A549 (cell line): ENCODE measurements around the gene PCSK5. TPM values are rescaled to one million over a fixed set of nuclear protein-coding genes. Genes with fewer than 3 reads are reported as not detected.

Source experiments
- ATAC-seq, 2 experiments: fragments of 200-7000 bp in 1 of 2; fragments of >200 bp in 1 of 2; cut with Nextera tagmentation in 1 of 2; cut with Tn5 transposase in 1 of 2; 3 replicates each; pipeline versions ENCODE4 v1.8.0 to v1.9.1; 2018 to 2020; ENCODE audit warnings: mild to moderate bottlenecking in 1 of 2, moderate library complexity in 1 of 2
- CTCF ChIA-PET: fragments of 300-600 bp; sonication (Branson Sonifier 250); formaldehyde crosslinking; extraction: SDS; loops from one replicate; lab custom pipeline; 2021; ENCODE audit warnings: antibody characterized with exemption, inconsistent platforms; lab: Yijun Ruan, JAX
- POLR2A ChIA-PET: fragments of 350-600 bp; formaldehyde crosslinking; extraction: SDS; loops from one replicate; lab custom pipeline; 2021; ENCODE audit warnings: antibody characterized with exemption, inconsistent platforms; lab: Yijun Ruan, JAX
- DNase-seq, 2 experiments: peaks; one replicate each; pipeline versions ENCODE4 v3.0.0 to v3.0.0-alpha.2; 2011 to 2016; ENCODE audit warnings: low read depth in 1 of 2, low spot score in 1 of 2
- FAIRE-seq: peaks from 2 replicates; lab custom pipeline; 2011; peaks lifted over from hg19 to GRCh38; lab: Jason Lieb, UNC
- H3K27ac ChIP-seq, 2 experiments: fragments of >200 bp; sonication (Bioruptor Twin); formaldehyde crosslinking; 3 replicates each; pipeline ENCODE4 v1.5.1; 2016 to 2017
- H3K4me1 ChIP-seq: fragments of >200 bp; sonication (Bioruptor Twin); formaldehyde crosslinking; 3 replicates; pipeline ENCODE4 v1.6.1; 2016
- H3K4me2 ChIP-seq: fragments of >200 bp; sonication (Bioruptor Twin); formaldehyde crosslinking; 3 replicates; pipeline ENCODE4 v1.6.1; 2016
- H3K4me3 ChIP-seq: fragments of >200 bp; sonication (Bioruptor Twin); formaldehyde crosslinking; 3 replicates; pipeline ENCODE4 v1.5.1; 2016
- H3K9me3 ChIP-seq: fragments of >200 bp; sonication (Bioruptor Twin); formaldehyde crosslinking; 3 replicates; pipeline ENCODE4 v1.6.1; 2016
- EHMT2 ChIP-seq: fragments of 200-600 bp; sonication (generic); IDR thresholded peaks from 2 replicates; pipeline ENCODE4 v1.6.1; 2016; ENCODE audit warnings: antibody characterized with exemption, low read depth, mild to moderate bottlenecking, moderate library complexity
- ESRRA ChIP-seq: fragments of 150-350 bp; IDR thresholded peaks from 2 replicates; pipeline ENCODE4 v1.6.1; 2014; ENCODE audit warnings: mild to moderate bottlenecking, low read length, borderline replicate concordance
- FOSB ChIP-seq: fragments of 250-450 bp; sonication (Bioruptor Pico); IDR thresholded peaks from 2 replicates; pipeline ENCODE4 v1.5.0; 2020; ENCODE audit warnings: mild to moderate bottlenecking, moderate library complexity
- GATA3 ChIP-seq: IDR thresholded peaks from 2 replicates; pipeline ENCODE4 v1.6.1; 2012; ENCODE audit warnings: borderline replicate concordance
- HES2 ChIP-seq: fragments of >200 bp; sonication (Bioruptor Twin); formaldehyde crosslinking; IDR thresholded peaks from 2 replicates; pipeline ENCODE4 v1.6.1; 2016
- HOXB13 ChIP-seq: fragments of 250-450 bp; sonication (Bioruptor Pico); IDR thresholded peaks from 2 replicates; pipeline ENCODE4 v1.5.0; 2020; ENCODE audit warnings: low read depth, mild to moderate bottlenecking, moderate library complexity
- HOXB5 ChIP-seq: fragments of 250-450 bp; sonication (Bioruptor Pico); IDR thresholded peaks from 2 replicates; pipeline ENCODE4 v1.5.0; 2020; ENCODE audit warnings: mild to moderate bottlenecking, moderate library complexity
- JUN ChIP-seq, 2 experiments: fragments of >200 bp; sonication (Bioruptor Twin); formaldehyde crosslinking; IDR thresholded peaks; 2 replicates in 1 of 2; 3 replicates in 1 of 2; pipeline ENCODE4 v1.6.1; 2016 to 2017
- JUNB ChIP-seq: fragments of >200 bp; sonication (Bioruptor Twin); formaldehyde crosslinking; IDR thresholded peaks from 2 replicates; pipeline ENCODE4 v1.6.1; 2016
- MAFK ChIP-seq: fragments of 450-650 bp; IDR thresholded peaks from 2 replicates; pipeline ENCODE4 v1.6.1; 2014; ENCODE audit not compliant: partially characterized antibody
- MYC ChIP-seq: IDR thresholded peaks from 2 replicates; pipeline ENCODE4 v1.6.1; 2012; ENCODE audit warnings: mild to moderate bottlenecking, inconsistent platforms, low read length, improper control_type of control experiment, borderline replicate concordance
- NPAS2 ChIP-seq: fragments of 250-450 bp; sonication (Bioruptor Pico); IDR thresholded peaks from 2 replicates; pipeline ENCODE4 v1.8.0; 2022; ENCODE audit warnings: mild to moderate bottlenecking, moderate library complexity, borderline replicate concordance
- NR3C1 ChIP-seq: fragments of >200 bp; sonication (Bioruptor Twin); formaldehyde crosslinking; IDR thresholded peaks from 3 replicates; pipeline ENCODE4 v1.6.1; 2017
- PHF8 ChIP-seq: fragments of 200-600 bp; sonication (generic); IDR thresholded peaks from 2 replicates; pipeline ENCODE4 v1.6.1; 2016; ENCODE audit warnings: low read depth, mild to moderate bottlenecking, antibody characterized with exemption, moderate library complexity, borderline replicate concordance
- POLR2A ChIP-seq: IDR thresholded peaks from 2 replicates; pipeline ENCODE4 v1.6.1; 2012; ENCODE audit warnings: mild to moderate bottlenecking, low read length
- RAD21 ChIP-seq, 2 experiments: fragments of >200 bp in 1 of 2; sonication (Bioruptor Twin) in 1 of 2; formaldehyde crosslinking in 1 of 2; IDR thresholded peaks in 1 of 2; conservative IDR thresholded peaks in 1 of 2; 2 replicates in 1 of 2; 3 replicates in 1 of 2; pipeline ENCODE4 v1.6.1; 2012 to 2018; ENCODE audit warnings: inconsistent platforms in 1 of 2
- RARB ChIP-seq: fragments of 250-450 bp; sonication (Bioruptor Pico); IDR thresholded peaks from 2 replicates; pipeline ENCODE4 v1.8.0; 2021; ENCODE audit warnings: mild to moderate bottlenecking, moderate library complexity
- REST ChIP-seq: fragments of 200-600 bp; sonication (generic); IDR thresholded peaks from 2 replicates; pipeline ENCODE4 v1.6.1; 2016; ENCODE audit warnings: antibody characterized with exemption, mild to moderate bottlenecking, moderate library complexity
- RNF2 ChIP-seq: fragments of 200-600 bp; sonication (generic); IDR thresholded peaks from 2 replicates; pipeline ENCODE4 v1.6.1; 2016; ENCODE audit warnings: low read depth, mild to moderate bottlenecking, antibody characterized with exemption, moderate library complexity, borderline replicate concordance
- SREBF2 ChIP-seq: fragments of 450-650 bp; IDR thresholded peaks from 2 replicates; pipeline ENCODE4 v1.6.1; 2014; ENCODE audit warnings: mild to moderate bottlenecking, moderate library complexity
- ZSCAN20 ChIP-seq: fragments of 250-450 bp; sonication (Bioruptor Pico); IDR thresholded peaks from 2 replicates; pipeline ENCODE4 v1.8.0; 2022; ENCODE audit warnings: mild to moderate bottlenecking, moderate library complexity
- WGBS: methylation state at CpG from one replicate; pipeline ENCODE4 v1.1.6; 2017; ENCODE audit errors: missing lambda C conversion rate; 5-methylcytosine and 5-hydroxymethylcytosine counted together
- polyA plus RNA-seq, 4 experiments: library from polyadenylated mRNA; depleted of rRNA in 3 of 4; stranded (reverse); fragments of >200 nt; fragmentation: RNase III in 1 of 4; extraction: RNeasy Plus Mini Kit Qiagen cat#74134 plus additional on column Dnase treatment in 1 of 4; gene quantifications; 2 replicates in 3 of 4; 3 replicates in 1 of 4; pipeline ENCODE4 v1.2.3, GENCODE V29; 2011 to 2017
- TF ChIP-seq, protein P1 (sequence below): fragments of 150-350 bp; IDR thresholded peaks from 2 replicates; pipeline ENCODE4 v1.6.1; 2014; ENCODE audit warnings: low read depth, mild to moderate bottlenecking, low read length
- TF ChIP-seq, protein P2 (sequence below): fragments of 250-450 bp; sonication (Bioruptor Pico); IDR thresholded peaks from 2 replicates; pipeline ENCODE4 v1.5.0; 2021; ENCODE audit warnings: mild to moderate bottlenecking, moderate library complexity, borderline replicate concordance

PCSK5 gene
- polyA plus RNA-seq, 2 of the 4 experiments (the other 2 are of a cell fraction) = 1.3 to 6.7 TPM

GRCh38 chr9:76353280-76353679 lies 462.8 kb downstream of the PCSK5 start:
- ATAC-seq = no peak

GRCh38 chr9:76354221-76354620 lies 463.7 kb downstream of the PCSK5 start:
- H3K4me3 ChIP-seq = no peak overlapping the region
- TF ChIP-seq NPAS2 (no peak), JUNB (no peak), SREBF2 (no peak), RARB (CRISPR knock-in tag) (no peak), EHMT2 (no peak), PHF8 (no peak)
- TF ChIP-seq, protein P1, sequence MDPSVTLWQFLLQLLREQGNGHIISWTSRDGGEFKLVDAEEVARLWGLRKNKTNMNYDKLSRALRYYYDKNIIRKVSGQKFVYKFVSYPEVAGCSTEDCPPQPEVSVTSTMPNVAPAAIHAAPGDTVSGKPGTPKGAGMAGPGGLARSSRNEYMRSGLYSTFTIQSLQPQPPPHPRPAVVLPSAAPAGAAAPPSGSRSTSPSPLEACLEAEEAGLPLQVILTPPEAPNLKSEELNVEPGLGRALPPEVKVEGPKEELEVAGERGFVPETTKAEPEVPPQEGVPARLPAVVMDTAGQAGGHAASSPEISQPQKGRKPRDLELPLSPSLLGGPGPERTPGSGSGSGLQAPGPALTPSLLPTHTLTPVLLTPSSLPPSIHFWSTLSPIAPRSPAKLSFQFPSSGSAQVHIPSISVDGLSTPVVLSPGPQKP = no peak
- TF ChIP-seq, all 56 proteins: peak for 0
- no peak for ATAC-seq
- POLR2A ChIA-PET = no interaction called here
- no peak for FAIRE-seq
- 82% methylated on average over 3 of the region's 3 CpGs for whole genome bisulfite sequencing
- H3K9me3 ChIP-seq = no peaks in the 10 kb centered on the region
- H3K4me1 ChIP-seq = no peaks in the 10 kb centered on the region
- CTCF ChIA-PET = interaction anchor here (1.7 kb wide), 1 partner anchor 51 kb away, joined by 5 read pairs; no protein-coding TSS in a partner anchor
- H3K4me2 ChIP-seq = no peak overlapping the region
- no peak for DNase-seq
- H3K27ac ChIP-seq = no peak overlapping the region

More at GRCh38 chr9:76353280-76353679, 462.8 kb downstream of the PCSK5 start:
- POLR2A ChIA-PET = no interaction called here
- CTCF ChIA-PET = interaction anchor here (1.1 to 1.7 kb wide), 2 partner anchors 17 to 50 kb away, joined by 3 to 5 read pairs; no protein-coding TSS in a partner anchor
- TF ChIP-seq POLR2A (no peak), HES2 (no peak), ESRRA (no peak), NR3C1 (no peak), RNF2 (no peak), MYC (no peak), JUNB (no peak), JUN (IDR thresholded peaks at IDR 0.05) (no peak), HOXB13 (CRISPR knock-in tag) (no peak), REST (no peak), ZSCAN20 (no peak), RARB (CRISPR knock-in tag) (no peak)
- H3K27ac ChIP-seq = no peak overlapping the region
- no peaks in the 10 kb centered on the region for H3K4me1 ChIP-seq
- H3K9me3 ChIP-seq = no peaks in the 10 kb centered on the region
- no peak for DNase-seq
- no peak overlapping the region for H3K4me2 ChIP-seq
- WGBS = 82% methylated on average over 5 of the region's 5 CpGs
- H3K4me3 ChIP-seq = no peak overlapping the region
- no peak for FAIRE-seq

DNA sequence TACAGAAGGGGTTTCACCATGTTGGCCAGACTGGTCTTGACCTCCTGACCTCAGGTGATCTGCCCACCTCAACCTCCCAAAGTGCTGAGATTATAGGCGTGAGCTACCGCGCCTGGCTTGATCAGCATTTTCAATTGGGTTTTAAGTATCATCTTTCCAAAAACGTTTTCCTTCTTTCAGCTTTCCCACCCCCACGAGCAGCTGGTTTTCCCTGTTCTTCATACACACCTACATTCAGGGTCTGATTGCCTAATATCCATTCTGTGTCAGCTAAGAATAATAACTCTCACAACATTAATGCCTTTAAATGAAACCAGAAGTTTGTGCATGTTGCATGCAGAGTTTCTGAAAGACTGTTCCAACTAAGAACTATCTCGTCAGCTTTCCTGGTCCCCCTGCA lies 465.4 kb downstream of the PCSK5 start:
- ATAC-seq = no peak
- no peak overlapping the region for H3K27ac ChIP-seq
- ChIA-PET CTCF (no interaction called here), POLR2A (no interaction called here)
- no peak overlapping the region for H3K4me2 ChIP-seq
- H3K4me1 ChIP-seq = no peaks in the 10 kb centered on the region
- no peak for TF ChIP-seq JUNB
- TF ChIP-seq GATA3 = no peak
- TF ChIP-seq RNF2 = no peak
- TF ChIP-seq, protein P1 = no peak
- TF ChIP-seq RAD21 (conservative IDR thresholded peaks at IDR 0.05 in 1 of 2, IDR thresholded peaks at IDR 0.05 in 1 of 2) = no peak
- TF ChIP-seq, protein P2, sequence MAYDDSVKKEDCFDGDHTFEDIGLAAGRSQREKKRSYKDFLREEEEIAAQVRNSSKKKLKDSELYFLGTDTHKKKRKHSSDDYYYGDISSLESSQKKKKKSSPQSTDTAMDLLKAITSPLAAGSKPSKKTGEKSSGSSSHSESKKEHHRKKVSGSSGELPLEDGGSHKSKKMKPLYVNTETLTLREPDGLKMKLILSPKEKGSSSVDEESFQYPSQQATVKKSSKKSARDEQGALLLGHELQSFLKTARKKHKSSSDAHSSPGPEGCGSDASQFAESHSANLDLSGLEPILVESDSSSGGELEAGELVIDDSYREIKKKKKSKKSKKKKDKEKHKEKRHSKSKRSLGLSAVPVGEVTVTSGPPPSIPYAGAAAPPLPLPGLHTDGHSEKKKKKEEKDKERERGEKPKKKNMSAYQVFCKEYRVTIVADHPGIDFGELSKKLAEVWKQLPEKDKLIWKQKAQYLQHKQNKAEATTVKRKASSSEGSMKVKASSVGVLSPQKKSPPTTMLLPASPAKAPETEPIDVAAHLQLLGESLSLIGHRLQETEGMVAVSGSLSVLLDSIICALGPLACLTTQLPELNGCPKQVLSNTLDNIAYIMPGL (CRISPR knock-in tag) = no peak
- TF ChIP-seq FOSB = no peak
- no peak for TF ChIP-seq NPAS2
- TF ChIP-seq MAFK = no peak
- TF ChIP-seq HOXB5 (CRISPR knock-in tag) = no peak
- WGBS = 67% methylated on average over 6 of the region's 6 CpGs
- no peaks in the 10 kb centered on the region for H3K9me3 ChIP-seq
- no peak overlapping the region for H3K4me3 ChIP-seq
- DNase-seq = no peak
- no peak for FAIRE-seq
